Suprapubic skin (tissue), 4 donors: ENCODE data around the gene PSMA2. TPM values are rescaled to one million over a fixed set of nuclear protein-coding genes. Genes with fewer than 3 reads are reported as not detected.

ENCODE experiments used
- DNase-seq, 2 donors: peaks; one replicate each; pipeline ENCODE4 v3.0.0-alpha.2; 2019; ENCODE audit warnings: low spot score in 2 of 2
- H3K27ac ChIP-seq: fragments of 200-600 bp; sonication (generic); one replicate; pipeline ENCODE4 v1.5.1; 2019
- H3K27me3 ChIP-seq: fragments of 200-600 bp; sonication (generic); one replicate; pipeline ENCODE4 v1.5.1; 2019
- H3K36me3 ChIP-seq: fragments of 200-600 bp; sonication (generic); one replicate; pipeline ENCODE4 v1.5.1; 2019
- H3K4me1 ChIP-seq: fragments of 200-600 bp; sonication (generic); one replicate; pipeline ENCODE4 v1.5.1; 2019
- H3K4me3 ChIP-seq: fragments of 200-600 bp; sonication (generic); one replicate; pipeline ENCODE4 v1.5.1; 2019; ENCODE audit warnings: mild to moderate bottlenecking
- H3K9me3 ChIP-seq: fragments of 200-600 bp; sonication (generic); one replicate; pipeline ENCODE4 v1.5.1; 2019
- CTCF ChIP-seq, 2 donors: fragments of 200-600 bp in 1 of 2; fragments of 450-650 bp in 1 of 2; sonication (generic) in 1 of 2; IDR thresholded peaks; one replicate each; pipeline ENCODE4 v1.5.1; 2016 to 2019; ENCODE audit warnings: antibody characterized with exemption in 2 of 2, mild to moderate bottlenecking in 1 of 2, moderate library complexity in 1 of 2
- EP300 ChIP-seq: sonication (generic); formaldehyde crosslinking; IDR thresholded peaks from one replicate; pipeline ENCODE4 v1.6.1; 2017; ENCODE audit warnings: antibody characterized with exemption
- POLR2A ChIP-seq, 2 donors: fragments of 450-650 bp; IDR thresholded peaks; one replicate each; pipeline ENCODE4 v1.6.1; 2017; ENCODE audit warnings: antibody characterized with exemption in 2 of 2, mild to moderate bottlenecking in 2 of 2, moderate library complexity in 2 of 2
- POLR2AphosphoS5 ChIP-seq, 3 donors: sonication (generic); formaldehyde crosslinking; IDR thresholded peaks; one replicate each; pipeline ENCODE4 v1.6.1; 2017; ENCODE audit warnings: antibody characterized with exemption in 3 of 3
- WGBS: methylation state at CpG from one replicate; pipeline ENCODE4 v1.1.5; 2018; 5-methylcytosine and 5-hydroxymethylcytosine counted together
- total RNA-seq, 4 donors: library from RNA; depleted of rRNA; stranded (reverse); fragments of >200 nt; gene quantifications; one replicate each; pipeline ENCODE4 v1.1.0, GENCODE V29; 2016

Gene PSMA2
- 10 to 100 TPM; 29.9 to 58.9 (median 46.0) TPM for total RNA-seq

GRCh38 chr7:42931834-42932651 lies at the start of gene PSMA2, which contains the start of gene MRPL32:
Gene PSMA2 (minus strand): TSS chr7:42932174. CDS start chr7:42932158, 16 bp downstream.
Gene MRPL32 (plus strand): TSS chr7:42932376. CDS start chr7:42932387, 11 bp downstream.
- under 1% methylated on average over 46 of the region's 56 CpGs for WGBS
- H3K27me3 ChIP-seq = no peaks in the 10 kb centered on the region

GRCh38 chr7:42981601-42982000 lies 49.6 kb upstream of the PSMA2 start:
- no peak for DNase-seq
- WGBS = 56% methylated on average over 1 of the region's 1 CpG
- no peak overlapping the region for H3K27ac ChIP-seq

More at GRCh38 chr7:42931834-42932651, at the start of gene PSMA2, which contains the start of gene MRPL32:
- Histone ChIP-seq H3K4me3 (peak within 1 kb of the TSS; percentile 94), H3K4me1 (peaks cover 49% of the 10 kb centered on the region), H3K9me3 (no peaks in the 10 kb centered on the region), H3K27ac (peak within 1 kb of the TSS; percentile 86), H3K36me3 (peaks cover 21% of the 10 kb centered on the region)
- TF ChIP-seq EP300 = no peak
- TF ChIP-seq CTCF (IDR thresholded peaks at IDR 0.05) = no peak
- TF ChIP-seq POLR2A (IDR thresholded peaks at IDR 0.05) = peak in 1 of 2 donors; percentile 46
- peak in 2 of 3 donors; percentile 8 to 80 for TF ChIP-seq POLR2AphosphoS5 (IDR thresholded peaks at IDR 0.05)
- DNase-seq = peak; percentile 97

GRCh38 chr7:42980514-42980913 lies 48.5 kb upstream of the PSMA2 start:
- no peak for TF ChIP-seq POLR2AphosphoS5 (IDR thresholded peaks at IDR 0.05)
- no peak for TF ChIP-seq EP300
- TF ChIP-seq POLR2A (IDR thresholded peaks at IDR 0.05) = no peak
- TF ChIP-seq CTCF (IDR thresholded peaks at IDR 0.05) = no peak
- Histone ChIP-seq H3K27ac (no peak overlapping the region), H3K36me3 (no peaks in the 10 kb centered on the region), H3K4me3 (no peak overlapping the region), H3K27me3 (no peaks in the 10 kb centered on the region), H3K4me1 (no peaks in the 10 kb centered on the region), H3K9me3 (no peaks in the 10 kb centered on the region)
- DNase-seq = no peak
- 85% methylated on average over 3 of the region's 3 CpGs for WGBS

More at GRCh38 chr7:42981601-42982000, 49.6 kb upstream of the PSMA2 start:
- Histone ChIP-seq H3K4me1 (no peaks in the 10 kb centered on the region), H3K27me3 (no peaks in the 10 kb centered on the region), H3K36me3 (no peaks in the 10 kb centered on the region), H3K9me3 (no peaks in the 10 kb centered on the region), H3K4me3 (no peak overlapping the region)
- TF ChIP-seq POLR2AphosphoS5 (IDR thresholded peaks at IDR 0.05) = no peak
- no peak for TF ChIP-seq POLR2A (IDR thresholded peaks at IDR 0.05)
- TF ChIP-seq CTCF (IDR thresholded peaks at IDR 0.05) = no peak
- TF ChIP-seq EP300 = no peak

GRCh38 chr7:42980084-42980483 lies 48.1 kb upstream of the PSMA2 start:
- Histone ChIP-seq H3K36me3 (no peaks in the 10 kb centered on the region), H3K4me1 (no peaks in the 10 kb centered on the region), H3K27ac (no peak overlapping the region), H3K27me3 (no peaks in the 10 kb centered on the region), H3K9me3 (no peaks in the 10 kb centered on the region), H3K4me3 (no peak overlapping the region)
- no peak for TF ChIP-seq EP300
- TF ChIP-seq POLR2A (IDR thresholded peaks at IDR 0.05) = no peak
- TF ChIP-seq CTCF (IDR thresholded peaks at IDR 0.05) = no peak
- no peak for TF ChIP-seq POLR2AphosphoS5 (IDR thresholded peaks at IDR 0.05)
- WGBS = 63% methylated on average over 2 of the region's 2 CpGs
- no peak for DNase-seq

GRCh38 chr7:42978496-42978895 lies 46.5 kb upstream of the PSMA2 start:
- Histone ChIP-seq H3K27ac (no peak overlapping the region), H3K27me3 (no peaks in the 10 kb centered on the region), H3K36me3 (no peaks in the 10 kb centered on the region), H3K9me3 (no peaks in the 10 kb centered on the region), H3K4me1 (no peaks in the 10 kb centered on the region), H3K4me3 (no peak overlapping the region)
- DNase-seq = no peak
- no peak for TF ChIP-seq EP300
- TF ChIP-seq CTCF (IDR thresholded peaks at IDR 0.05) = no peak
- no peak for TF ChIP-seq POLR2AphosphoS5 (IDR thresholded peaks at IDR 0.05)
- TF ChIP-seq POLR2A (IDR thresholded peaks at IDR 0.05) = no peak
